Kidney (tissue), 14 donors: ENCODE data around the gene ARSA. TPM values are rescaled to one million over a fixed set of nuclear protein-coding genes. Genes with fewer than 3 reads are reported as not detected.

Source experiments
- DNase-seq, 5 donors: peaks; one replicate each; pipeline ENCODE4 v3.0.0-alpha.2; 2013 to 2020
- FAIRE-seq: peaks from 2 replicates; lab custom pipeline; 2012; peaks lifted over from hg19 to GRCh38; lab: Jason Lieb, UNC
- H3K27ac ChIP-seq, 2 donors: one replicate each; pipeline ENCODE4 v1.7.0; 2013; ENCODE audit warnings: low read depth in 2 of 2, low read length in 2 of 2, inconsistent platforms in 1 of 2
- H3K27me3 ChIP-seq: one replicate; pipeline ENCODE4 v1.7.1; 2013; ENCODE audit warnings: low read length, inconsistent platforms; ENCODE audit not compliant: control insufficient read depth, insufficient read depth
- H3K36me3 ChIP-seq, 3 donors: one replicate each; pipeline versions ENCODE4 v1.7.0 to v1.7.1; 2013; ENCODE audit warnings: low read length in 3 of 3, control low read depth in 1 of 3, inconsistent platforms in 1 of 3; ENCODE audit not compliant: insufficient read depth in 3 of 3, control insufficient read depth in 2 of 3
- H3K4me1 ChIP-seq, 3 donors: one replicate each; pipeline versions ENCODE4 v1.7.0 to v1.7.1; 2013; ENCODE audit warnings: low read length in 3 of 3, inconsistent platforms in 1 of 3, low read depth in 1 of 3; ENCODE audit not compliant: control insufficient read depth in 2 of 3, insufficient read depth in 2 of 3
- H3K4me3 ChIP-seq, 3 donors: one replicate each; pipeline versions ENCODE4 v1.7.0 to v1.8.1; 2013; ENCODE audit warnings: low read length in 3 of 3, control low read depth in 1 of 3, inconsistent platforms in 1 of 3
- H3K9ac ChIP-seq, 3 donors: one replicate each; pipeline versions ENCODE4 v1.7.0 to v1.7.1; 2013; ENCODE audit warnings: low read length in 3 of 3, control low read depth in 1 of 3, inconsistent platforms in 1 of 3
- H3K9me3 ChIP-seq, 3 donors: one replicate each; pipeline versions ENCODE4 v1.7.0 to v1.7.1; 2013; ENCODE audit warnings: low read length in 3 of 3, control low read depth in 1 of 3, inconsistent platforms in 1 of 3; ENCODE audit not compliant: control insufficient read depth in 2 of 3, insufficient read depth in 1 of 3
- intact Hi-C: fragments of 100-400 bp; cut with DNase I; formaldehyde crosslinking; loops from one replicate; pipeline ENCODE4 v1.11.1; 2022
- polyA plus RNA-seq: library from polyadenylated mRNA; stranded (reverse); fragments of 350-450 nt; fragmentation: Illumina TruSeq; extraction: RNeasy Lipid Tissue Mini Kit (QIAGEN cat#74804); gene quantifications from one replicate; pipeline ENCODE4 v1.2.3, GENCODE V29; 2014; ENCODE audit warnings: low read depth, low replicate concordance; ENCODE audit not compliant: insufficient read depth
- total RNA-seq: library from RNA; stranded (reverse); fragmentation: NEBNext Ultra II Directional; extraction: Animal tissue kit (Norgen Biotek cat#: 25700); gene quantifications from one replicate; pipeline ENCODE4 v1.2.1, GENCODE V29; 2021
- TF ChIP-seq, protein P1 (sequence below): IDR thresholded peaks from 3 replicates; pipeline ENCODE4 v1.5.1; 2012; ENCODE audit warnings: mild to moderate bottlenecking, moderate library complexity, borderline replicate concordance; ENCODE audit not compliant: insufficient read depth; ENCODE audit errors: extremely low read depth
- donor health status: control.
- donor health status: control.
- donor health status: control.
- donor health status: control.
- donor health status: control.
- donor health status: DM: yes; HTN: yes; CAD: no.
- donor health status: Normal renal cell carcinoma (clear cell type).

Gene ARSA
- total and polyA plus RNA-seq, 2 donors from 2014 or later: 52.8 to 53.0 TPM

DNA sequence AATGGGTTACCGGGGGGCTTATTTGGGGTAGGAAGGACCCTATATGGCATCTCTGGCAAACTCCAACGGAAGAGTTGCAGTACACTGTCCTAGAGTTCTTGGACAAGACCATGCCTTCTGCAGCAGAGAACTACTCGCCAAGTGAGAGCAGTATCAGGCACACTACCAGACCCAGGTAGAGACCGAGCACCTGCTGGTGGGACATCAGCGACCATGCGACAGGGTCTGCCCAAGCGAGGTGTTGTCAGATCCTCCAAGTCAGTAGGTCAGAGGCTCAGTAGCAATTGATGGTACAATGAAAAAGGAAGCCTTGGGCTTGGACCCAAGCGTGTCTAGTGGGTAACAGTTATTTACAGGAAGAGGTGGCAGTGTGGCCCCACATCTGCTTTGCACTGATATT, 42.2 kb downstream of the ARSA start:
- intact Hi-C loops: no loop called here
- no peak overlapping the region for H3K4me3 ChIP-seq
- TF ChIP-seq, protein P1, sequence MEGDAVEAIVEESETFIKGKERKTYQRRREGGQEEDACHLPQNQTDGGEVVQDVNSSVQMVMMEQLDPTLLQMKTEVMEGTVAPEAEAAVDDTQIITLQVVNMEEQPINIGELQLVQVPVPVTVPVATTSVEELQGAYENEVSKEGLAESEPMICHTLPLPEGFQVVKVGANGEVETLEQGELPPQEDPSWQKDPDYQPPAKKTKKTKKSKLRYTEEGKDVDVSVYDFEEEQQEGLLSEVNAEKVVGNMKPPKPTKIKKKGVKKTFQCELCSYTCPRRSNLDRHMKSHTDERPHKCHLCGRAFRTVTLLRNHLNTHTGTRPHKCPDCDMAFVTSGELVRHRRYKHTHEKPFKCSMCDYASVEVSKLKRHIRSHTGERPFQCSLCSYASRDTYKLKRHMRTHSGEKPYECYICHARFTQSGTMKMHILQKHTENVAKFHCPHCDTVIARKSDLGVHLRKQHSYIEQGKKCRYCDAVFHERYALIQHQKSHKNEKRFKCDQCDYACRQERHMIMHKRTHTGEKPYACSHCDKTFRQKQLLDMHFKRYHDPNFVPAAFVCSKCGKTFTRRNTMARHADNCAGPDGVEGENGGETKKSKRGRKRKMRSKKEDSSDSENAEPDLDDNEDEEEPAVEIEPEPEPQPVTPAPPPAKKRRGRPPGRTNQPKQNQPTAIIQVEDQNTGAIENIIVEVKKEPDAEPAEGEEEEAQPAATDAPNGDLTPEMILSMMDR: no peak
- FAIRE-seq (no peak), DNase-seq (peak in 1 of 5 donors; percentile 26)
- peaks cover 0 to 13% (median 0%) of the 10 kb centered on the region in 3 donors for H3K4me1 ChIP-seq
- no peak overlapping the region for H3K27ac ChIP-seq
- no peaks in the 10 kb centered on the region for H3K9me3 ChIP-seq
- H3K9ac ChIP-seq: no peak overlapping the region
- H3K36me3 ChIP-seq: no peaks in the 10 kb centered on the region
- no peaks in the 10 kb centered on the region for H3K27me3 ChIP-seq

DNA sequence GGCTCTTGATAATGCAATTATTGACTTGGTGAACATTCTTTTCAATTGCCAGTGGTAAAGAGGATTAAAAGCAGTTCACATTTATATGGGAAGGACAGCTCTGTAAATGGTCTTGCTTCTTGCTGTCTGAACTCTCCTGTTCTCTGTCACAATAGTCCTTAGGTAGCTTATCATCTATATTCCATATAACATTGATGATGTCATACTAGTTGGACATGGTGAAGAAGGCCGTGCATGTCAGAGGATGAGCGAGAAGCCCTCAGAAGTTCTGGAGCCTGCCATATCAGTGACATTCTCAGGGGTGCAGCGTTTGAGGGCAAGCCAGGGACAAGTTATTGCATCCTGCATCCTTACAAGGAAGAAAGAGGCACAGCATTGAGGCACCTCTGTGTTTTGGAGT, 42.7 kb downstream of the ARSA start:
- H3K36me3 ChIP-seq: peaks cover 0 to under 1% (median 0%) of the 10 kb centered on the region in 3 donors
- FAIRE-seq (no peak), DNase-seq (no peak)
- TF ChIP-seq, protein P1: no peak
- peaks cover 0 to 13% (median 0%) of the 10 kb centered on the region in 3 donors for H3K4me1 ChIP-seq
- H3K27ac ChIP-seq: no peak overlapping the region
- intact Hi-C loops: no loop called here
- H3K27me3 ChIP-seq: no peaks in the 10 kb centered on the region
- H3K4me3 ChIP-seq: no peak overlapping the region
- no peaks in the 10 kb centered on the region for H3K9me3 ChIP-seq
- no peak overlapping the region for H3K9ac ChIP-seq

DNA sequence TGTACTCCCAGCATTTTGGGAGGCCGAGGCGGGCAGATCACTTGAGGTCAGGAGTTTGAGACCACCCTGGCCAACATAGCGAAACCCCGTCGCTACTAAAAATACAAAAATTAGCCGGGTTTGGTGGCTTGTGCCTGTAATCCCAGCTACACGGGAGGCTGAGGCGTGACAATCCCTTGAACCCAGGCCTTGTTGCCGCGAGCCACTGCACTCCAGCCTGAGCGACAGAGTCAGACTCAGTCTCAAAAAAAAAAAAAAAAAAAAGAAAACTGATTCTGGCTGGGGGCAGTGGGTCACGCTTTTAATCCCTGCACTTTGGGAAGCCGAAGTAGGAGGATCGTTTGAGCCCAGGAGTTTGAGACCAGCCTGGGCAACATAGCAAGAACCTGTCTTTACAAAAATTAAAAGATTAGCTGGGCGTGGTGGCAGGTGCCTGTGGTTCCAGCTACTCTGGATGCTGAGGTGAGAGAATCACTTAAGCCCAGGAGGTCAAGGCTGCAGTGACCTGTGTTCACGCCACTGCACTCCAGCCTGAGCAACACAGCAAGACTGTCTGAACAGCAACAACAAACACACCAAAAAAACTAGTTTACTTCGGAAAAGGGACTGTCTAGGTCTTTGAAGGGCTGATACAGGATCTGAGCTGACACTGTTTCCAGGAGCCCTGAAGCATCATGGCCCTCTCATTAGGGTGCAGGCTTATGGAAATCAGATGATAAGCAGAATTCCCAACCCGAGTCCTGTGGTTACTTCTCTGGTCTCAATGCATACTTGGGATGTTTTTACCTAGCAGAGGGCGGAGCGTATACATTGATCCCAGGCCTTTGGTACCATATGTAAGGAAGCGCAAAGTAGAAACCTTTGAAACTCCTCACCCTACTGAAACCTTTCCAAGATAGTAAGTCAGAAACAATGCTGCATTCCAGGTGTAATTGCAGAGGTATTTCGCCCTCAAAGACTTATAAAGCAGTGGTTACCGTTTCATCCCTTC, 43.6 kb downstream of the ARSA start:
- DNase-seq (peak in 1 of 5 donors; percentile 43), FAIRE-seq (no peak)
- H3K9me3 ChIP-seq: no peaks in the 10 kb centered on the region
- no peak overlapping the region for H3K4me3 ChIP-seq
- H3K27me3 ChIP-seq: no peaks in the 10 kb centered on the region
- H3K9ac ChIP-seq: no peak overlapping the region
- TF ChIP-seq, protein P1: no peak
- intact Hi-C loops: no loop called here
- H3K27ac ChIP-seq: no peak overlapping the region
- H3K4me1 ChIP-seq: peaks cover 0 to 13% (median 0%) of the 10 kb centered on the region in 3 donors
- peaks cover 0 to 4% (median 0%) of the 10 kb centered on the region in 3 donors for H3K36me3 ChIP-seq
